GM12878 (cell line): Measurements from ENCODE around the gene TBC1D8. TPM values are rescaled to one million over a fixed set of nuclear protein-coding genes. Genes with fewer than 3 reads are reported as not detected.

Source experiments
- ATAC-seq: fragments of 200-7000 bp; cut with Tn5 transposase; 3 replicates; pipeline ENCODE4 v1.9.1; 2020; ENCODE audit warnings: mild to moderate bottlenecking, moderate library complexity
- BruUV-seq: library from RNA; stranded (reverse); fragments of 400-500 nt; replicated peaks from 2 replicates; lab custom pipeline; 2021; lab: Mats Ljungman, UMichigan
- CTCF ChIA-PET: fragments of 300-600 bp; sonication (Branson Sonifier 250); formaldehyde crosslinking; extraction: SDS; loops from one replicate; lab custom pipeline; 2021; ENCODE audit warnings: inconsistent platforms; lab: Yijun Ruan, JAX
- POLR2A ChIA-PET: fragments of 350-600 bp; formaldehyde crosslinking; extraction: SDS; loops from one replicate; lab custom pipeline; 2021; ENCODE audit warnings: inconsistent platforms; lab: Charles Lee
- RAD21 ChIA-PET: fragments of 300-600 bp; sonication (Branson Sonifier 250); formaldehyde crosslinking; loops from one replicate; lab custom pipeline; 2023; ENCODE audit warnings: antibody characterized with exemption; ENCODE audit not compliant: unreplicated experiment; lab: Charles Lee
- SMC1A ChIA-PET: fragments of 300-600 bp; sonication (Branson Sonifier 250); formaldehyde crosslinking; loops from one replicate; lab custom pipeline; 2023; ENCODE audit not compliant: unreplicated experiment, uncharacterized antibody; lab: Charles Lee
- DNase-seq: peaks from one replicate; pipeline ENCODE4 v3.0.0-alpha.2; 2011; ENCODE audit warnings: low read depth, low spot score
- FAIRE-seq: peaks from 3 replicates; lab custom pipeline; 2011; peaks lifted over from hg19 to GRCh38; lab: Jason Lieb, UNC
- H2AFZ ChIP-seq: 2 replicates; pipeline ENCODE4 v1.6.0; 2011; ENCODE audit warnings: low read depth, low read length, control low read depth; ENCODE audit not compliant: control insufficient read depth
- H3K27ac ChIP-seq: 2 replicates; pipeline ENCODE4 v1.5.1; 2011; ENCODE audit warnings: control low read depth; ENCODE audit not compliant: control insufficient read depth, insufficient read depth
- H3K27me3 ChIP-seq, 2 experiments: replicated peaks in 1 of 2; 2 replicates each; pipeline versions ENCODE4 v1.6.0 to v1.6.1; 2011; ENCODE audit warnings: low read length in 1 of 2; ENCODE audit not compliant: control insufficient read depth in 2 of 2, insufficient read depth in 2 of 2
- H3K36me3 ChIP-seq, 2 experiments: 2 replicates each; pipeline ENCODE4 v1.5.1; 2011; ENCODE audit warnings: low read length in 1 of 2; ENCODE audit not compliant: control insufficient read depth in 2 of 2, insufficient read depth in 2 of 2
- H3K4me1 ChIP-seq: 2 replicates; pipeline ENCODE4 v1.6.1; 2011; ENCODE audit warnings: mild to moderate bottlenecking, low read length, moderate library complexity, mixed read lengths; ENCODE audit not compliant: control insufficient read depth, insufficient read depth
- H3K4me2 ChIP-seq: 2 replicates; pipeline ENCODE4 v1.6.0; 2011; ENCODE audit warnings: control low read depth; ENCODE audit not compliant: control insufficient read depth, insufficient read depth
- H3K4me3 ChIP-seq: fragments of 200-600 bp; sonication (generic); 2 replicates; pipeline ENCODE4 v1.5.1; 2016
- H3K79me2 ChIP-seq: 2 replicates; pipeline ENCODE4 v1.6.0; 2011; ENCODE audit warnings: low read length; ENCODE audit not compliant: control insufficient read depth, insufficient read depth
- H3K9ac ChIP-seq: 2 replicates; pipeline ENCODE4 v1.8.0; 2011; ENCODE audit warnings: low read length, control low read depth, mixed read lengths; ENCODE audit not compliant: control insufficient read depth, insufficient read depth
- H3K9me3 ChIP-seq: replicated peaks from 3 replicates; pipeline ENCODE4 v1.5.1; 2011; ENCODE audit warnings: mild to moderate bottlenecking, low read length; ENCODE audit not compliant: control insufficient read depth, insufficient read depth
- H4K20me1 ChIP-seq: 2 replicates; pipeline ENCODE4 v1.6.0; 2011; ENCODE audit not compliant: control insufficient read depth, insufficient read depth
- E4F1 ChIP-seq: fragments of 450-650 bp; IDR thresholded peaks from 2 replicates; pipeline ENCODE4 v1.6.1; 2018; ENCODE audit warnings: borderline replicate concordance, mild to moderate bottlenecking; ENCODE audit not compliant: partially characterized antibody
- ETV6 ChIP-seq, 2 experiments: fragments of 450-650 bp in 1 of 2; IDR thresholded peaks in 1 of 2; conservative IDR thresholded peaks in 1 of 2; 2 replicates each; pipeline ENCODE4 v1.6.1; 2014; ENCODE audit warnings: antibody characterized with exemption in 1 of 2, borderline replicate concordance in 1 of 2, low read depth in 1 of 2, mild to moderate bottlenecking in 1 of 2, moderate library complexity in 1 of 2
- FOXM1 ChIP-seq: IDR thresholded peaks from 2 replicates; pipeline ENCODE4 v1.6.1; 2012; ENCODE audit warnings: low read depth, mild to moderate bottlenecking, inconsistent platforms, low read length, moderate library complexity
- HDAC6 ChIP-seq: fragments of 200-600 bp; sonication (generic); IDR thresholded peaks from one replicate; pipeline ENCODE4 v1.8.0; 2017; ENCODE audit warnings: antibody characterized with exemption; ENCODE audit not compliant: unreplicated experiment
- MEF2A ChIP-seq: IDR thresholded peaks from 2 replicates; pipeline ENCODE4 v1.6.1; 2011; ENCODE audit warnings: low read depth, mild to moderate bottlenecking, low read length, moderate library complexity; ENCODE audit not compliant: insufficient read depth
- PRDM15 ChIP-seq: fragments of 450-650 bp; formaldehyde crosslinking; IDR thresholded peaks from 2 replicates; pipeline ENCODE4 v1.4.0; 2020; ENCODE audit warnings: mild to moderate bottlenecking, moderate library complexity
- RCOR1 ChIP-seq: conservative IDR thresholded peaks from 2 replicates; pipeline ENCODE4 v1.6.1; 2012; ENCODE audit warnings: low read depth, low read length, improper control_type of control experiment
- SMC3 ChIP-seq: IDR thresholded peaks from 2 replicates; pipeline ENCODE4 v1.6.1; 2011; ENCODE audit warnings: low read length, improper control_type of control experiment, borderline replicate concordance
- TBL1XR1 ChIP-seq: IDR thresholded peaks from 2 replicates; pipeline ENCODE4 v1.6.1; 2012; ENCODE audit warnings: low read depth, low read length, improper control_type of control experiment
- WGBS: methylation state at CpG from one replicate; pipeline ENCODE4 v1.1.6; 2016; ENCODE audit warnings: low lambda C conversion rate; ENCODE audit not compliant: insufficient replicate concordance, insufficient coverage; ENCODE audit errors: missing lambda C conversion rate; 5-methylcytosine and 5-hydroxymethylcytosine counted together
- in situ Hi-C: fragments of 300-500 bp; cut with MboI; formaldehyde crosslinking; loops from 9 replicates; pipeline ENCODE4 v1.14.3; 2018; ENCODE audit warnings: mixed read lengths
- intact Hi-C: fragments of 100-400 bp; cut with micrococcal nuclease; formaldehyde crosslinking; loops from one replicate; pipeline ENCODE4 v1.14.2; 2022; ENCODE audit not compliant: unreplicated experiment
- polyA plus RNA-seq, 11 experiments: library from polyadenylated mRNA; depleted of rRNA in 4 of 11; unstranded in 6 of 11; stranded (reverse) in 5 of 11; fragments of >200 nt; fragmentation: Nextera tagmentation in 4 of 11; fragmentation: Illumina TruSeq in 1 of 11; extraction: Ambion mirVana in 4 of 11; extraction: Trizol in 1 of 11; gene quantifications; 1 replicate in 1 of 11; 2 replicates in 10 of 11; pipeline versions ENCODE4 v1.2.1 to v1.2.3, GENCODE V29; 2011 to 2016; ENCODE audit warnings: inconsistent platforms in 2 of 11, missing spikeins in 2 of 11, low read depth in 1 of 11
- total RNA-seq, 4 experiments: library from RNA; depleted of rRNA in 3 of 4; stranded (reverse); fragments of >200 nt in 3 of 4; fragmentation: Illumina TruSeq in 1 of 4; extraction: Trizol in 1 of 4; gene quantifications; 2 replicates each; pipeline versions ENCODE4 v1.2.1 to v1.2.3, GENCODE V29; 2013 to 2021
- TF ChIP-seq, protein P1 (sequence below): fragments of 450-650 bp; IDR thresholded peaks from 2 replicates; pipeline ENCODE4 v1.6.1; 2018; ENCODE audit warnings: mild to moderate bottlenecking, low read depth, moderate library complexity; ENCODE audit not compliant: partially characterized antibody
- TF ChIP-seq, protein P2 (sequence below): IDR thresholded peaks from 2 replicates; pipeline ENCODE4 v1.6.1; 2012; ENCODE audit warnings: low read depth, low read length, improper control_type of control experiment

TBC1D8 gene
- total and polyA plus RNA-seq, 10 of the 15 experiments (the other 5 are each of a cell fraction or from before 2014, with no cell fraction given), result 0.80 to 4.9 (median 4.4) TPM

- WGBS, result 24% methylated on average over 4 of the region's 4 CpGs
- CTCF ChIA-PET, result no interaction called here
- Histone ChIP-seq H3K9ac (no peak overlapping the region), H3K9me3 (no peaks in the 10 kb centered on the region), H2AFZ (no peak overlapping the region), H3K79me2 (no peaks in the 10 kb centered on the region), H3K27ac (no peak overlapping the region), H3K4me1 (no peaks in the 10 kb centered on the region), H3K27me3 (peaks cover 1 to 3% of the 10 kb centered on the region in 2 experiments; a peak in 3 of 4 replicates), H3K4me2 (no peak overlapping the region), H3K4me3 (no peak overlapping the region), H4K20me1 (no peaks in the 10 kb centered on the region), H3K36me3 (no peaks in the 10 kb centered on the region)
- POLR2A ChIA-PET, result no interaction called here
- BruUV-seq, result no TSS peak
- RAD21 ChIA-PET, result no interaction called here
- FAIRE-seq (no peak), ATAC-seq (no peak), DNase-seq (no peak)
- TF ChIP-seq MEF2A, result no peak
- TF ChIP-seq SMC3, result no peak
- TF ChIP-seq TBL1XR1, result no peak
- TF ChIP-seq PRDM15 (CRISPR knock-in tag), result no peak
- no peak for TF ChIP-seq RCOR1
- no peak for TF ChIP-seq E4F1
- TF ChIP-seq, protein P1, sequence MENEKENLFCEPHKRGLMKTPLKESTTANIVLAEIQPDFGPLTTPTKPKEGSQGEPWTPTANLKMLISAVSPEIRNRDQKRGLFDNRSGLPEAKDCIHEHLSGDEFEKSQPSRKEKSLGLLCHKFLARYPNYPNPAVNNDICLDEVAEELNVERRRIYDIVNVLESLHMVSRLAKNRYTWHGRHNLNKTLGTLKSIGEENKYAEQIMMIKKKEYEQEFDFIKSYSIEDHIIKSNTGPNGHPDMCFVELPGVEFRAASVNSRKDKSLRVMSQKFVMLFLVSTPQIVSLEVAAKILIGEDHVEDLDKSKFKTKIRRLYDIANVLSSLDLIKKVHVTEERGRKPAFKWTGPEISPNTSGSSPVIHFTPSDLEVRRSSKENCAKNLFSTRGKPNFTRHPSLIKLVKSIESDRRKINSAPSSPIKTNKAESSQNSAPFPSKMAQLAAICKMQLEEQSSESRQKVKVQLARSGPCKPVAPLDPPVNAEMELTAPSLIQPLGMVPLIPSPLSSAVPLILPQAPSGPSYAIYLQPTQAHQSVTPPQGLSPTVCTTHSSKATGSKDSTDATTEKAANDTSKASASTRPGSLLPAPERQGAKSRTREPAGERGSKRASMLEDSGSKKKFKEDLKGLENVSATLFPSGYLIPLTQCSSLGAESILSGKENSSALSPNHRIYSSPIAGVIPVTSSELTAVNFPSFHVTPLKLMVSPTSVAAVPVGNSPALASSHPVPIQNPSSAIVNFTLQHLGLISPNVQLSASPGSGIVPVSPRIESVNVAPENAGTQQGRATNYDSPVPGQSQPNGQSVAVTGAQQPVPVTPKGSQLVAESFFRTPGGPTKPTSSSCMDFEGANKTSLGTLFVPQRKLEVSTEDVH, result no peak
- no peak for TF ChIP-seq HDAC6
- TF ChIP-seq, protein P2, sequence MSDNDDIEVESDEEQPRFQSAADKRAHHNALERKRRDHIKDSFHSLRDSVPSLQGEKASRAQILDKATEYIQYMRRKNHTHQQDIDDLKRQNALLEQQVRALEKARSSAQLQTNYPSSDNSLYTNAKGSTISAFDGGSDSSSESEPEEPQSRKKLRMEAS, result no peak
- TF ChIP-seq FOXM1, result no peak
- no peak for TF ChIP-seq ETV6 (conservative IDR thresholded peaks at IDR 0.05 in 1 of 2, IDR thresholded peaks at IDR 0.05 in 1 of 2; ENCODE audit: borderline replicate concordance in 1 of 2, low read depth in 1 of 2)
- in situ Hi-C loops (no loop called here), intact Hi-C loops (no loop called here)
- SMC1A ChIA-PET, result no interaction called here
Measured at GRCh38 chr2:100963026-100963375, 188.2 kb downstream of the TBC1D8 start.
